ENCODE measurements around the gene CDHR3.
"Not testable (repeated sequence)": the region's sequence is repeated elsewhere in the genome, so short reads cannot be mapped to it uniquely, and the experiment has no call there.

The CDHR3 gene

GRCh38 chr7:105963038-105963667 is at the start of gene CDHR3:
CDHR3 (plus strand) TSS chr7:105963264; CDS start chr7:105963319, 55 bp downstream.
- no peak for DNase-seq

GRCh38 chr7:105913947-105914346 is 49.1 kb upstream of the CDHR3 start:
- DNase-seq = no peak

- no peak for DNase-seq
Measured at GRCh38 chr7:105916603-105917002, 46.5 kb upstream of the CDHR3 start.

- no peak for DNase-seq
Measured at GRCh38 chr7:105917659-105918058, 45.4 kb upstream of the CDHR3 start.

- DNase-seq = no peak
Measured at GRCh38 chr7:105920766-105921165, 42.3 kb upstream of the CDHR3 start.

- no peak for DNase-seq
Measured at GRCh38 chr7:105924945-105925344, 38.1 kb upstream of the CDHR3 start.

GRCh38 chr7:105926131-105926530 is 36.9 kb upstream of the CDHR3 start:
- DNase-seq = no peak

GRCh38 chr7:105931179-105931578 is 31.9 kb upstream of the CDHR3 start:
- DNase-seq = no peak

- no peak for DNase-seq
Measured at GRCh38 chr7:105932835-105933477, 30.1 kb upstream of the CDHR3 start.

- peak; percentile 63 for DNase-seq
Measured at GRCh38 chr7:105934572-105935185, 28.4 kb upstream of the CDHR3 start.

- no peak for DNase-seq
Measured at GRCh38 chr7:105935250-105935649, 27.8 kb upstream of the CDHR3 start.

GRCh38 chr7:105937411-105937810 is 25.7 kb upstream of the CDHR3 start:
- no peak for DNase-seq

- DNase-seq = peak; percentile 81
Measured at GRCh38 chr7:105940109-105940508, 23.0 kb upstream of the CDHR3 start.

- no peak for DNase-seq
Measured at GRCh38 chr7:105941596-105941995, 21.5 kb upstream of the CDHR3 start.

GRCh38 chr7:105943486-105943885 is 19.6 kb upstream of the CDHR3 start:
- no peak for DNase-seq

- DNase-seq = no peak
Measured at GRCh38 chr7:105945848-105946247, 17.2 kb upstream of the CDHR3 start.

- DNase-seq = no peak
Measured at GRCh38 chr7:105951597-105951996, 11.5 kb upstream of the CDHR3 start.

- no peak for DNase-seq
Measured at GRCh38 chr7:105952917-105953595, 10.0 kb upstream of the CDHR3 start.

- DNase-seq = no peak
Measured at GRCh38 chr7:105954711-105955110, 8.4 kb upstream of the CDHR3 start.

GRCh38 chr7:105955651-105956466 is 7.2 kb upstream of the CDHR3 start:
- not testable (repeated sequence) for DNase-seq

- no peak for DNase-seq
Measured at GRCh38 chr7:105958012-105958411, 5.1 kb upstream of the CDHR3 start.

GRCh38 chr7:105962353-105962752 is 711 bp upstream of the CDHR3 start:
- no peak for DNase-seq

- DNase-seq = no peak
Measured at GRCh38 chr7:105971845-105972244, 8.8 kb downstream of the CDHR3 start.

Data from islet precursor cell (in vitro differentiated cells).